ENCODE data around the gene UVRAG. TPM values are rescaled to one million over a fixed set of nuclear protein-coding genes. Genes with fewer than 3 reads are reported as not detected.
"Not testable (repeated sequence)": the region's sequence is repeated elsewhere in the genome, so short reads cannot be mapped to it uniquely, and the experiment has no call there.

The UVRAG gene
- total and polyA plus RNA-seq, 2 of the 4 experiments (the other 2 are of a cell fraction) = 5.6 to 10.9 TPM

GRCh38 chr11:75853563-75853962 is 38.6 kb downstream of the UVRAG start:
- H3K4me3 ChIP-seq (ENCODE audit: insufficient read depth, low read depth, low read length); CTCF ChIA-PET; H3K23ac ChIP-seq (ENCODE audit: low read depth, low read length); H4K8ac ChIP-seq (ENCODE audit: low read depth in 2 of 2, low read length in 2 of 2); H2BK5ac ChIP-seq (ENCODE audit: low read depth, low read length, poor library complexity, severe bottlenecking); H2BK20ac ChIP-seq (ENCODE audit: low read depth, low read length); H3K9me3 ChIP-seq (ENCODE audit: control insufficient read depth, insufficient read depth, low read length); H3K36me3 ChIP-seq (ENCODE audit: control insufficient read depth, insufficient read depth, low read length); H4K91ac ChIP-seq (ENCODE audit: insufficient read depth, low read depth, low read length); ATAC-seq (ENCODE audit: low read depth); H2AFZ ChIP-seq (replicated peaks; ENCODE audit: low read length, poor library complexity); H3K27me3 ChIP-seq (ENCODE audit: control insufficient read depth, insufficient read depth, low read length); H3K9me1 ChIP-seq (ENCODE audit: insufficient read depth, low read length); H3K56ac ChIP-seq (ENCODE audit: extremely low read depth, insufficient read depth, low read length); H3K9ac ChIP-seq (ENCODE audit: low read depth, low read length); H4K5ac ChIP-seq (ENCODE audit: low read depth, low read length); DNase-seq; H3K18ac ChIP-seq (ENCODE audit: low read depth, low read length); H3K4me2 ChIP-seq (ENCODE audit: low read depth, low read length); H2BK15ac ChIP-seq (ENCODE audit: low read depth, low read length); H2AK9ac ChIP-seq (replicated peaks; ENCODE audit: low read depth, low read length, poor library complexity); POLR2A ChIA-PET (ENCODE audit: unreplicated experiment); H3K4me1 ChIP-seq (ENCODE audit: control insufficient read depth, insufficient read depth, low read length); H3K27ac ChIP-seq (ENCODE audit: insufficient read depth, low read length); H4K20me1 ChIP-seq (ENCODE audit: insufficient read depth, low read length); H2BK120ac ChIP-seq (ENCODE audit: low read depth, low read length); H2AK5ac ChIP-seq (ENCODE audit: low read depth, low read length); H3K14ac ChIP-seq (replicated peaks; ENCODE audit: low read depth, low read length); BruUV-seq (replicated peaks); H3K4ac ChIP-seq (ENCODE audit: low read depth, low read length); in situ Hi-C loops (cut with MboI; ENCODE audit: low sequenced_read_pairs); intact Hi-C loops (cut with micrococcal nuclease); dilution Hi-C loops (cut with HindIII; ENCODE audit: low sequenced_read_pairs, unreplicated experiment): not testable (repeated sequence)
- peaks cover 25 to 28% of the 10 kb centered on the region in 2 experiments for H3K79me1 ChIP-seq (ENCODE audit: low read depth in 1 of 2, low read length in 2 of 2)
- no CpG with 5 or more reads among the region's 4 CpGs for WGBS, 2 experiments (ENCODE audit: extremely low coverage in 2 of 2, insufficient read length in 1 of 2)

Measured in IMR-90 (cell line).